ENCODE results near the gene RIMS1. TPM values are rescaled to one million over a fixed set of nuclear protein-coding genes. Genes with fewer than 3 reads are reported as not detected.

Gene RIMS1
- total and polyA plus RNA-seq, 9 of the 15 experiments (the other 6 are each of a cell fraction or from before 2014, with no cell fraction given) = not detected

DNA sequence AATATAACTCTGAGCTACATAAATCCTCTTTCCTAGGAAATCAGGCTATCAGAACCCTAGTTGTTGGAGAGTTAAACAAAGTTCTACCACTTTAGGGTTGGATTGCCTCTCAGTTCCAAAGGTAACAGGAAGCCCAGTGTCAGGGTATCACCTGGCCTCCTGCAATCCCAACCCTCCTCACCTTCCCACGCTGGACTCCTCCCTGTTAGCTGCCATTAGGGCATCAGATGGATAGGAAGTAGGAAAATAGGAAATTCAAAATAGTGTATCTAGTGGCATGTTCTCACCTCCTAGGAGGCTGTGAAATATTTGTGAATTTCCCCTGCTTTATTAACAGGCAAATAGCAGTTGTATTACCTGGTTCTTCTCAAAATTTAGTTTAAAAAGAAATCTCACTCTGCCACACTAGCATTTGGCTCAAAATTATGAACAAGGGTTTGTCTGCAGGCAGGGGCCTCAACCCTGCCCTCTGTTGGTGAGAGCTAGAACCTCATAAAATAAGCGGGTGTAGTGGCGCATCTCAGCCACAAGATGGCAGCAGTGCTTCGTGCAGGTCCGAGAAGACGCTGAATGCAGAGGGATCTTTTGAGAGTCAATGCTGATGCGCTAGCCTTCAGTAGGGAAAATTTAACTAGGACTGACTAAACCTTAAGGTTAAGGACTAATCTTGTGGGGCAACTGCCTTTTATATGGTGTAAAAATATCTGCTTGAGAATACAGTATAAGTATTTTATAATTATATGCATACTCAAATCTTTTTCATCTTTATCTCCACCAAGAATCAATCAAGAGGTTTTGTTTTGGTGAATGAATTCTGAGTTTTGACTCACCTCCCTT lies 525.7 kb downstream of the RIMS1 start:
- FAIRE-seq = peak; percentile 96
- ChIA-PET CTCF (ENCODE audit: low intra/inter-chr PET ratio) (interaction anchor here (0.6 to 5.2 kb wide), 13 partner anchors 9 to 914 kb away, joined by 3 to 146 read pairs (median 3); no protein-coding TSS in a partner anchor), POLR2A (interaction anchor here (1.0 to 1.9 kb wide), 2 partner anchors 168 to 208 kb away, joined by 4 to 8 read pairs; no protein-coding TSS in a partner anchor)
- Histone ChIP-seq H3K9ac (ENCODE audit: insufficient read depth in 1 of 2, low read depth in 2 of 2, low read length in 2 of 2) (no peak overlapping the region), H2AFZ (ENCODE audit: low read depth, low read length) (peak overlapping the region; percentile 67), H3K4me3 (no peak overlapping the region), H3K9me3 (replicated peaks; ENCODE audit: control insufficient read depth, insufficient read depth, low read depth, low read length) (no peaks in the 10 kb centered on the region), H3K9me1 (ENCODE audit: control insufficient read depth, insufficient read depth, low read length) (no peaks in the 10 kb centered on the region), H3K4me1 (replicated peaks in 1 of 2; ENCODE audit: control insufficient read depth in 2 of 2, insufficient read depth in 2 of 2, low read length in 2 of 2) (peaks cover 3 to 8% of the 10 kb centered on the region in 2 experiments; a peak in 3 of 5 replicates), H3K4me2 (ENCODE audit: insufficient read depth, low read length) (no peak overlapping the region), H3K27me3 (ENCODE audit: control insufficient read depth in 2 of 2, insufficient read depth in 2 of 2, low read length in 2 of 2) (no peaks in the 10 kb centered on the region), H3K27ac (ENCODE audit: extremely low read depth, low read depth, low read length) (no peak overlapping the region), H3K36me3 (ENCODE audit: control insufficient read depth, insufficient read depth, low read length) (no peaks in the 10 kb centered on the region), H3K79me2 (ENCODE audit: control insufficient read depth, insufficient read depth, low read length) (no peaks in the 10 kb centered on the region), H4K20me1 (replicated peaks; ENCODE audit: control insufficient read depth, insufficient read depth, low read length) (no peaks in the 10 kb centered on the region)
- WGBS (ENCODE audit: insufficient coverage, low coverage, missing lambda C conversion rate) = 5% methylated on average over 7 of the region's 7 CpGs
- peak; percentile 87 for ATAC-seq
- no TSS peak for BruUV-seq (replicated peaks)
- intact Hi-C loops (cut with micrococcal nuclease) = loop anchor here (1.0 to 5.0 kb wide), 4 partner anchors 149 to 770 kb away; no protein-coding TSS in a partner anchor
- peak; percentile 85 to 86 (median 85) for DNase-seq (ENCODE audit: extremely low read depth in 1 of 4, low spot score in 3 of 4)
- in situ Hi-C loops (cut with MboI) = loop anchor here (5.0 to 25.0 kb wide), 3 partner anchors 170 to 925 kb away; no protein-coding TSS in a partner anchor
- TF ChIP-seq CREB1 (IDR thresholded peaks at IDR 0.05) (no peak), CREB1 (CRISPR knock-in tag; IDR thresholded peaks at IDR 0.05) (0 out of 2 replicates have a peak, but pooled peaks have one; percentile 17), RB1 (IDR thresholded peaks at IDR 0.05; ENCODE audit: low read depth) (peak; percentile 87), LCOR (CRISPR knock-in tag; IDR thresholded peaks at IDR 0.05) (peak; percentile 80; the same call in 1 of the 2 replicates), ARID2 (IDR thresholded peaks at IDR 0.05) (peak; percentile 99), KDM2B (CRISPR knock-in tag; IDR thresholded peaks at IDR 0.05) (no peak), ZBTB1 (CRISPR knock-in tag; IDR thresholded peaks at IDR 0.05; ENCODE audit: borderline replicate concordance, low read depth) (no peak), ESRRA (IDR thresholded peaks at IDR 0.05; ENCODE audit: borderline replicate concordance, low read depth) (peak; percentile 31; the same call in 1 of the 2 replicates), U2AF2 (optimal IDR thresholded peaks at IDR 0.05; ENCODE audit: low read depth, low read length) (no peak), ZHX1 (conservative IDR thresholded peaks at IDR 0.05; ENCODE audit: low read length) (0 out of 2 replicates have a peak, but pooled peaks have one; percentile 38)
- TF ChIP-seq, protein P1, sequence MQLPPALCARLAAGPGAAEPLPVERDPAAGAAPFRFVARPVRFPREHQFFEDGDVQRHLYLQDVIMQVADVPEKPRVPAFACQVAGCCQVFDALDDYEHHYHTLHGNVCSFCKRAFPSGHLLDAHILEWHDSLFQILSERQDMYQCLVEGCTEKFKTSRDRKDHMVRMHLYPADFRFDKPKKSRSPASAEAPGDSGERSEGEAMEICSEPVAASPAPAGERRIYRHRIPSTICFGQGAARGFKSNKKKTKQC (CRISPR knock-in tag; IDR thresholded peaks at IDR 0.05) = no peak
- TF ChIP-seq, protein P2, sequence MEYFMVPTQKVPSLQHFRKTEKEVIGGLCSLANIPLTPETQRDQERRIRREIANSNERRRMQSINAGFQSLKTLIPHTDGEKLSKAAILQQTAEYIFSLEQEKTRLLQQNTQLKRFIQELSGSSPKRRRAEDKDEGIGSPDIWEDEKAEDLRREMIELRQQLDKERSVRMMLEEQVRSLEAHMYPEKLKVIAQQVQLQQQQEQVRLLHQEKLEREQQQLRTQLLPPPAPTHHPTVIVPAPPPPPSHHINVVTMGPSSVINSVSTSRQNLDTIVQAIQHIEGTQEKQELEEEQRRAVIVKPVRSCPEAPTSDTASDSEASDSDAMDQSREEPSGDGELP (CRISPR knock-in tag; IDR thresholded peaks at IDR 0.05; ENCODE audit: borderline replicate concordance) = 0 out of 2 replicates have a peak, but pooled peaks have one; percentile 31
- TF ChIP-seq, protein P3, sequence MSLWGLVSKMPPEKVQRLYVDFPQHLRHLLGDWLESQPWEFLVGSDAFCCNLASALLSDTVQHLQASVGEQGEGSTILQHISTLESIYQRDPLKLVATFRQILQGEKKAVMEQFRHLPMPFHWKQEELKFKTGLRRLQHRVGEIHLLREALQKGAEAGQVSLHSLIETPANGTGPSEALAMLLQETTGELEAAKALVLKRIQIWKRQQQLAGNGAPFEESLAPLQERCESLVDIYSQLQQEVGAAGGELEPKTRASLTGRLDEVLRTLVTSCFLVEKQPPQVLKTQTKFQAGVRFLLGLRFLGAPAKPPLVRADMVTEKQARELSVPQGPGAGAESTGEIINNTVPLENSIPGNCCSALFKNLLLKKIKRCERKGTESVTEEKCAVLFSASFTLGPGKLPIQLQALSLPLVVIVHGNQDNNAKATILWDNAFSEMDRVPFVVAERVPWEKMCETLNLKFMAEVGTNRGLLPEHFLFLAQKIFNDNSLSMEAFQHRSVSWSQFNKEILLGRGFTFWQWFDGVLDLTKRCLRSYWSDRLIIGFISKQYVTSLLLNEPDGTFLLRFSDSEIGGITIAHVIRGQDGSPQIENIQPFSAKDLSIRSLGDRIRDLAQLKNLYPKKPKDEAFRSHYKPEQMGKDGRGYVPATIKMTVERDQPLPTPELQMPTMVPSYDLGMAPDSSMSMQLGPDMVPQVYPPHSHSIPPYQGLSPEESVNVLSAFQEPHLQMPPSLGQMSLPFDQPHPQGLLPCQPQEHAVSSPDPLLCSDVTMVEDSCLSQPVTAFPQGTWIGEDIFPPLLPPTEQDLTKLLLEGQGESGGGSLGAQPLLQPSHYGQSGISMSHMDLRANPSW (CRISPR knock-in tag; IDR thresholded peaks at IDR 0.05) = peak; percentile 55; the same call in 1 of the 2 replicates
